Measurements from ENCODE around the gene MEST.
"Not testable (repeated sequence)": the region's sequence is repeated elsewhere in the genome, so short reads cannot be mapped to it uniquely, and the experiment has no call there.

The MEST gene

GRCh38 chr7:130489140-130489983 is 2.5 kb upstream of the MEST start:
- in situ Hi-C loops (cut with HindIII; ENCODE audit: low pct_unique_long_range_greater_than_20kb, low sequenced_read_pairs): no loop called here
- TF ChIP-seq JUND (IDR thresholded peaks at IDR 0.05; ENCODE audit: low read depth): no peak
- DNase-seq (ENCODE audit: low read depth in 1 of 2, low spot score in 1 of 2): no peak

DNA sequence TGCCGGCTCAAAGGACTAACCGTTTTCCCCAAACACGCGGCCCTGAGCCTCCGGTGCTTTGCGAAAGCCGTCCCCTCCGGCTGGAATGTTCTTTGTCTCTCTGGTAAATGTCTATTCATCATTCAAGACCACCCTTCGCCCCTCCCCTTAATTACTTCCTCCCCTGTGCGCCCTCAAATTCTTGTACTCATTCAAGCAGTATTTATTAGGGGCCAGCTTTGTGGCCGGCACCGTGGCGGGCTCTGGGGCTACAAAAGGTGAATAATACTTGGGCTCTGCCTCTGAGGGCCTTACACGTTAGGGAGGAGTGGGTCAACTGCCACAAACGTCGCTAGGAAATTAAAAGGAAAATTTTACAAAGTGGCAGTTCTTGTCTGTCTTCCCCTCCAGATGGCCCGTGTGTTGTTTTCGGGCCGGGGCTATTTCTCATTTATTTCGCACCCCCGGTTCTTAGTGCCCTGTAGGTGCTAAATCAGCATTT is 1.5 kb upstream of the MEST start:
- no peak for TF ChIP-seq JUND (IDR thresholded peaks at IDR 0.05; ENCODE audit: low read depth)
- DNase-seq (ENCODE audit: low read depth in 1 of 2, low spot score in 1 of 2): no peak
- in situ Hi-C loops (cut with HindIII; ENCODE audit: low pct_unique_long_range_greater_than_20kb, low sequenced_read_pairs): no loop called here

- no peak for TF ChIP-seq JUND (IDR thresholded peaks at IDR 0.05; ENCODE audit: low read depth)
- in situ Hi-C loops (cut with HindIII; ENCODE audit: low pct_unique_long_range_greater_than_20kb, low sequenced_read_pairs): no loop called here
- no peak for DNase-seq (ENCODE audit: low read depth in 1 of 2, low spot score in 1 of 2)
Observed at GRCh38 chr7:130490888-130491804, 739 bp upstream of the MEST start.

DNA sequence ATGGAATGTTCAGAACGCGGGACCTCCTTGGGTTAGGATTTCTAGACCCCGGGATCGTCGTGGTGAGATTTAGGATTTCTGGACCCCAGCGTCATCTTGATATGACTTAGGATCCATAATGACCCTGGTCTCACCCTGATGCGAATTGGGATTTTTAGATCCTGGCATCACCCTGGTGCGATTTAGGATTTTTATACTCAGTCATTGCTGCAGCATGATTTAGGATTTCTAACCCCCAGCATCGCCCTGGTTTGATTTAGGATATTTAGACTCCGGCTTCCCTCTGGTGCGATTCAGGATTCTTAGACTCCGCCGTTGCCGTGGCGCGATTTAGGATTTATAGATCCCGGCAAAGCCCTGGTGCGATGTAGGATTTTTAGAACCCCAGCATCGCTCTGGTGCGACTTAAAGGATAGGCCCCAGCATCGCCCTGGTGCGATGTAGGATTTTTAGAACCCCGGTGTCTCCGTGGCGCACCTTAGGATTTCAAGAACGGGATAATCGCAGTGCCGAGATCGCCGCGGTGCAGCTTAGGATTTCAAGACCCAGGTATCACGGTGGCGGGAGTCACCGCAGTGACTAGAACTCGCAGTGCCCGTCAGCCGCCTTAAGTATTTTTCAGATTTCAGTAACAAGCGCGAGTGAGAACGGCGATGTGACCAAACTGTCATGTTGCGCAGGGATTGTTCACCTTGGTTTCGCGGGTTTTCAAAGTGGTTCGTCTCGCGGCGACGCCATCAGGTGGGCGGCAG is 814 bp downstream of the MEST start:
- DNase-seq (ENCODE audit: low read depth in 1 of 2, low spot score in 1 of 2): no peak
- no peak for TF ChIP-seq JUND (IDR thresholded peaks at IDR 0.05; ENCODE audit: low read depth)
- in situ Hi-C loops (cut with HindIII; ENCODE audit: low pct_unique_long_range_greater_than_20kb, low sequenced_read_pairs): no loop called here

- DNase-seq (ENCODE audit: low read depth in 1 of 2, low spot score in 1 of 2): no peak
Observed at GRCh38 chr7:130493275-130493873, 1.5 kb downstream of the MEST start.

DNA sequence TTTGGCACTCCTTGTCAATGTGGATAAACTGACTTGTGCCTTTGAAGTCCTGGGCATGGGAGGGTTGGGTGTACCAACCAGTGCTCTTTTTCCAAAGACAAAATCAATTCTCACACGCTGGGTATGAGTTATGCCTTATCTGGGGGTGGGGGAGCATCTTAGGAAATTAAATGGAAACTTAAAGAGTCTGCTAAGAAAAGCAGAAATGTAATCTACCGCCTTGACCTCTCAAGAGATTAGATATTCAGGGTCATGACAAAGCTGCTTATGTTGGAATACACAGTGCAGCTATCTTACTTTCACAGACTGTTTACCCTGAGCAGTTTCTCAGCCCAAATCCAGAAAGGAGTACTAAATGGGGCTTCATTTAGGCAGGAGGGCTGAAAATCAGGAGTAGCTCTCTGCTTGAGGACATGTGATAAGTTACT is 2.6 kb downstream of the MEST start:
- TF ChIP-seq JUND (IDR thresholded peaks at IDR 0.05; ENCODE audit: low read depth): no peak
- DNase-seq (ENCODE audit: low read depth in 1 of 2, low spot score in 1 of 2): no peak
- in situ Hi-C loops (cut with HindIII; ENCODE audit: low pct_unique_long_range_greater_than_20kb, low sequenced_read_pairs): no loop called here

More at GRCh38 chr7:130493275-130493873, 1.5 kb downstream of the MEST start:
- TF ChIP-seq JUND (IDR thresholded peaks at IDR 0.05; ENCODE audit: low read depth): no peak
- in situ Hi-C loops (cut with HindIII; ENCODE audit: low pct_unique_long_range_greater_than_20kb, low sequenced_read_pairs): no loop called here

DNA sequence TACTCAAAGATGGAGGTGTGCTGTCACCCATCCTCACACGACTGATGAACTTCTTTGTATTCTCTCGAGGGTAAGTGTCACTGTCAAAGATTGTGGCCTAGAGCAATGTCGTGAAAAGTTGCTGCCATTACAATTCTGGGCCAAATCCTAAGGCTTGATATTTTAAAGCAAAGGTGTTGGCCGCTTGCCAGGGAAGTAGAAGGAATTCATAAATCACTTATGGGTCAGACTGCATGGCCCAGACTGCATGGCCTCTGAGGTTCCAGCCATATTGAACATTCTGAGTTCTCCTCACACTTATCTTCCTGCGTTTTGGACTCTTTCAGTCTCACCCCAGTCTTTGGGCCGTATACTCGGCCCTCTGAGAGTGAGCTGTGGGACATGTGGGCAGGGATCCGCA is 8.6 kb downstream of the MEST start:
- no peak for TF ChIP-seq JUND (IDR thresholded peaks at IDR 0.05; ENCODE audit: low read depth)
- no peak for DNase-seq (ENCODE audit: low read depth in 1 of 2, low spot score in 1 of 2)
- in situ Hi-C loops (cut with HindIII; ENCODE audit: low pct_unique_long_range_greater_than_20kb, low sequenced_read_pairs): no loop called here

- TF ChIP-seq JUND (IDR thresholded peaks at IDR 0.05; ENCODE audit: low read depth): no peak
- in situ Hi-C loops (cut with HindIII; ENCODE audit: low pct_unique_long_range_greater_than_20kb, low sequenced_read_pairs): no loop called here
- DNase-seq (ENCODE audit: low read depth in 1 of 2, low spot score in 1 of 2): no peak
Observed at GRCh38 chr7:130500910-130501309, 9.0 kb downstream of the MEST start.

DNA sequence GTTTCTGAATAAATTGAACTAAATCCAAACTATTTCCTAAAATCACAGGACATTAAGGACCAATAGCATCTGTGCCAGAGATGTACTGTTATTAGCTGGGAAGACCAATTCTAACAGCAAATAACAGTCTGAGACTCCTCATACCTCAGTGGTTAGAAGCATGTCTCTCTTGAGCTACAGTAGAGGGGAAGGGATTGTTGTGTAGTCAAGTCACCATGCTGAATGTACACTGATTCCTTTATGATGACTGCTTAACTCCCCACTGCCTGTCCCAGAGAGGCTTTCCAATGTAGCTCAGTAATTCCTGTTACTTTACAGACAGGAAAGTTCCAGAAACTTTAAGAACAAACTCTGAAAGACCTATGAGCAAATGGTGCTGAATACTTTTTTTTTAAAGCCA is 13.9 kb downstream of the MEST start:
- in situ Hi-C loops (cut with HindIII; ENCODE audit: low pct_unique_long_range_greater_than_20kb, low sequenced_read_pairs): no loop called here
- no peak for TF ChIP-seq JUND (IDR thresholded peaks at IDR 0.05; ENCODE audit: low read depth)
- DNase-seq (ENCODE audit: low read depth in 1 of 2, low spot score in 1 of 2): no peak

- TF ChIP-seq JUND (IDR thresholded peaks at IDR 0.05; ENCODE audit: low read depth): no peak
- DNase-seq (ENCODE audit: low read depth in 1 of 2, low spot score in 1 of 2): no peak
- in situ Hi-C loops (cut with HindIII; ENCODE audit: low pct_unique_long_range_greater_than_20kb, low sequenced_read_pairs): no loop called here
Observed at GRCh38 chr7:130506358-130506757, 14.5 kb downstream of the MEST start.

DNA sequence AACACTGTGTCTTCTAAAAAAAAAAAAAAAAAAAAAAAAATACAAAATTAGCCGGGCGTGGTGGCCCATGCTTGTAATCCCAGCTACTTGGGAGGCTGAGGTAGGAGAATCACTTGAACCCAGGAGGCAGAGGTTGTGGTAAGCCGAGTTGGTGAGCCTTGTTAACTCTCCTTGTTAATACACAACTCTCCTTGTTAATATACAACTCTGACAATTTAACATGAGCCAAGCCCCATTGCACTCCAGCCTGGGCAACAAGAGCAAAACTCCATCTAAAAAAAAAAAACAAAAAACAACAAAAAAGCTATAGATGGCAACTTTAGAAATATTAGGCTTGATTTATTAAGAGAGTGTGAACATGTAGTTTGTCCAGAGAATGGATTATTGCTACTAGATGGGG is 20.2 kb downstream of the MEST start:
- in situ Hi-C loops (cut with HindIII; ENCODE audit: low pct_unique_long_range_greater_than_20kb, low sequenced_read_pairs): not testable (repeated sequence)

GRCh38 chr7:130513447-130513846 is 21.6 kb downstream of the MEST start:
- in situ Hi-C loops (cut with HindIII; ENCODE audit: low pct_unique_long_range_greater_than_20kb, low sequenced_read_pairs): no loop called here
- no peak for TF ChIP-seq JUND (IDR thresholded peaks at IDR 0.05; ENCODE audit: low read depth)
- no peak for DNase-seq (ENCODE audit: low read depth in 1 of 2, low spot score in 1 of 2)

More for the DNA sequence above, 20.2 kb downstream of the MEST start:
- not testable (repeated sequence) for DNase-seq (ENCODE audit: low read depth in 1 of 2, low spot score in 1 of 2)
